GM12874 (cell line): Measurements from ENCODE around the gene SORCS2.

Experiments used
- TF ChIP-seq, protein P1 (sequence below): IDR thresholded peaks from 2 replicates; pipeline ENCODE4 v1.5.1; 2011; ENCODE audit warnings: low read depth, mild to moderate bottlenecking, control low read depth, low read length, moderate library complexity; ENCODE audit not compliant: insufficient read depth

The SORCS2 gene

DNA sequence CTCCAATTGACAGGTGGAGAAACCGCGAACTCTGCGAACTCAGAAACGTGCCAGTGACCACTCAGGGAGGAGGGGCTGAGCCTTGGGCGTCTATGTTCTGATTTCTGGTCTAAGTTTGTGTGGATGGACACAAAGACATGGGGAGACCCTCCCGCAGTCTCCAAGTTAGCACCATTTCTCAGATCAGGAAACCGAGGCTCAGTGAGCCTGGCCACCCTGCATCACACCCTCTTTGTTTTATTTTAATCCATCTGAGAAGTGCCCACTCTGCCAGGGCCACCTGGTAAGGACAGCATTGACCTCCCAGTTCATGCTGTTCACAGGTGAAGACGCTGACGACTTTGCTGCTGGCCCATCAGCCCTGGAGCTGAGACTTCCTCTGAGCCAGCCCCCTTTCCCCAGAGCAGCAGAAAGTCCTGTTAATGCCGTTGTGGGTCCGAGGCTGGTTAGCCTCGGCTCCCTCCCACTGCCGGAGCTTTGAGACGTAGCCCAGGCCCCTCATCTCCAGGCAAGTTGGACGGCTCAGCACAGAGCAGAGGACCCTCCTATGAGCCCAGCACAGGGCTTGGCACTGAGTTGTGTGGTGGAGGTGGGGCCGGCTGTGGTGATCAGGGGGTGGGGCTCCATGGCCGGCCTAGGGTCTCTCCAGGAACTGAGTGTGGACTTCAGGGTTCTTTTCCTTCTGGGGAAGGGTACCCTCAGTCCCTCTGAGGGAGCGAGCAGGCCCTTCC is 198.7 kb downstream of the SORCS2 start:
- TF ChIP-seq, protein P1, sequence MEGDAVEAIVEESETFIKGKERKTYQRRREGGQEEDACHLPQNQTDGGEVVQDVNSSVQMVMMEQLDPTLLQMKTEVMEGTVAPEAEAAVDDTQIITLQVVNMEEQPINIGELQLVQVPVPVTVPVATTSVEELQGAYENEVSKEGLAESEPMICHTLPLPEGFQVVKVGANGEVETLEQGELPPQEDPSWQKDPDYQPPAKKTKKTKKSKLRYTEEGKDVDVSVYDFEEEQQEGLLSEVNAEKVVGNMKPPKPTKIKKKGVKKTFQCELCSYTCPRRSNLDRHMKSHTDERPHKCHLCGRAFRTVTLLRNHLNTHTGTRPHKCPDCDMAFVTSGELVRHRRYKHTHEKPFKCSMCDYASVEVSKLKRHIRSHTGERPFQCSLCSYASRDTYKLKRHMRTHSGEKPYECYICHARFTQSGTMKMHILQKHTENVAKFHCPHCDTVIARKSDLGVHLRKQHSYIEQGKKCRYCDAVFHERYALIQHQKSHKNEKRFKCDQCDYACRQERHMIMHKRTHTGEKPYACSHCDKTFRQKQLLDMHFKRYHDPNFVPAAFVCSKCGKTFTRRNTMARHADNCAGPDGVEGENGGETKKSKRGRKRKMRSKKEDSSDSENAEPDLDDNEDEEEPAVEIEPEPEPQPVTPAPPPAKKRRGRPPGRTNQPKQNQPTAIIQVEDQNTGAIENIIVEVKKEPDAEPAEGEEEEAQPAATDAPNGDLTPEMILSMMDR = no peak

DNA sequence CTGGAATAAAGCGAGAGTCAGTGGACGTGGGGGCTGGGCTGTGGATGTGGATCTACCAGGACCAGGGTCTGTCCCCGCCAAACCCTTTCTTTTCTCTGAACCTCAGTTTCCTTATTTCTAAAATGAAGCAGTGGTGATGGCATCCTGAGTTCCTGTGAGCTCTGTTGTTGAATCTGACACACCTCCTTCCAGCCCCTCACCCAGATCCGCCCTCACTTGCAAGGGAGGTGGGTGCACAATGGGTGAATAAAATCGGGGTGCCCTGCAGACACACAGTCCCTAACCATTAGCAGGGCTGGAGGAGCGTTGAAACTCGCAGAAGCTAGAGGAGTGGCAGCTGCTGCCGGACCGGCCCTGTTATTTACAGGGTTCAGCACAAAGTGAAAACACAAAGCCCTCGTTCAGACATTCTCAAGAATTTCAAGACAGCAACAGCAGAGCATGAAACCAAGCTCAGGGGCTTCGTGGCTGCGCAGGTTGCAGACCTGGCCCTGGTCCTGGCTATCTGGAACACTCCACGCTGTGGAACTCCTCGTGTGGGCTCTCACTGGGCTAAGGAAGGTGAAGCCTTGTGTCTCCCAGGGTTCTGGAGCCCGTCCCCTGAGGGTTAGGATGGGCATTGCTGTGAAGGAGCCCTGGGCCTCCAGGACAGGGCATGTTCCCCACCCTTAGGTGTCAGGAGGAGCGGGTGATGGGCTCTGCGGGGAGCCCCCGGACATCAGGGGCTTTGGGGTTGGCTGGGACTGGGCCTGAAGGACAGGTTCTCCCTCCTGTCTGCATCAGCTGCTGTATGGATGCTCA is 199.5 kb downstream of the SORCS2 start:
- TF ChIP-seq, protein P1 = no peak

DNA sequence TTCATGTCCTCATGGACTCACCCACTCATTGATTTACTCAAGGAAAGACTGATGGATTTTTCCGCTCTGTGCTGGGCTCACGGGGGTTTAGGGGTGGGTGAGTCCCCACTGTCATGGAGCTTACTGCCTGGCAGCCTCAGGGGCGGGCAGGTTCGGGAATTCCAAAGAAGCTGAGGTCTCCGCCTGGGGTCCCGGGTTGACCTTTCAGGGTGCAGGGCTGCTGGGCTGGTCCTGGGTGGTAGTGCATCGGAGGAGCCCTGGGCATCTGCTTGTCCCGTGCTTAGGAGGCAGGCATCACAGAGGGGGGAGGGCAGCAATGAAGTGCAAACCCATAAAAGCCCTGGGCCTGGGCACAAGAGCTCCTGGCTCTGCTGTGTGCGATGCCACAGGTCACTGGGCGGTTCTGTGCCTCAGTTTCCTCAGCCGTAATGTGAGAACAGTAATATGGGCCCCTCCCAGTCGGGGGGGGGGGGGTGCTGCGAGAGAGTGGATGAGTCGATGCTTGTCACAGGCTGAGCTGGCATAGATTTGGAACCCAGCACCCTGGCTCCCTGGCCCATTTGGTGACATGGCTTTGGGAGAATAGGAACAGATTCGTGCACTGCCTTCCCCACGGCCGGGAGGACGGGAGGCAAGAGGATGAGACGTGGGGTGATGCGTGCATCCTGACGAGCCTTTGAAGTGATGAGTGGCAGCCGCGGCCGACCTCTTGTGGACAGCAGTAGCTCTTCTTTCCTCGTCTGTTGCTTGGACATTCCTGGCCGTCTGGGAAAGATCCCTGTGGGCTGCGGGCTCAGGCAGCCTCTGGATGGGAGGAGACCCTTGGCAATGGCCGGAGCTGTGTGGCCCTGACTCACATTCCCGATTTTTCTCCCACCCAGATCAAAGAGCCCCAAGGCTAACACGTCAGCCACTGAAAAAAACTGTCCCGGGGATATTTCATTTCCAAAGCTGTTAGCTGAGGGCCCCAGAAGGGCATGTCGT is 200.4 kb downstream of the SORCS2 start:
- TF ChIP-seq, protein P1 = no peak

DNA sequence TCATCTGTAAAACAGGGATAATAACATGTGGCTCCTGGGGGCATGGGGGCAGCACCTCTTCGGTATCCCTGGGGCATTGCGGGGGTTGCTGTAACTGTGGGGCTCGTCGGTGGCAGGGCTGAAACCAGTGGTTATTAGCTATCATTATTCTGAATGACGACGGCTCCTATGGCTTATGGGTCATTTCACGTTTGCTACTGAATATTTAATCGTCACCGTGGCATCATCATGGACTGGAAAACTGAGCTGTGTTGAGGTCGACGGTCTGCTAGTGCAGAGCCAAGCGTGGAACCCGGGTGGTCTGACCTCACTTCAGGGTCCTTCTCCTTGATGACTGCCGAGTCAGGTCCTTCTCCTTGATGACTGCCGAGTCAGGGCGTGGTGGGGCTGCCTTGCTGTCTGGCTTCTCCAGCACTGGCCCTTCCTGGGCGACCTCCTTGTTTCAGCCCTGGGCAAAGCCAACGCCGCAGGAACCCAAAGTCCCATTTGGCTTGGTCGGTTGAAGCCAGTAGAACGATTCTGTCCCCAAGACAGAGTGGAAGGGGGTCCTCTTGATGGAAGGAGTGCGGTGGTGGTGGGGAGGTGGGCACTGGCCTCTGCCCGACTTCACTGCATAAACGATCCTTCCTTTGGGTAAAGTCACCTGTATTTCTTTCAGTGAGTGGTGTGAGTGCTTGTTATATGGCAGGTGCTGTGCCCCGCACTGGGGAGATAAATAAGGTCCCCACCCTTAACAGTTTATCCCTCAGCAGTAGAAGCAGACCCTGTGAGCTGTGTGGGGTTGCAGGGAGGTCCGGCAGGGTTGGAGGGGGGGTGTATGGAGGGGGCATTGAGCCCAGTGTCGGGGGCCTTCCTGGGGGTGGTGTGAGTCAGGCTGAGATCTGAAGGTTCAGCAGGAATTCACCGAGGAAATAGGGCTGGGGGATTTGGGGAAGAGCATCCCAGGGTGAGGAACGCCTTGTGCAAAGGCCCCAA is 201.6 kb downstream of the SORCS2 start:
- TF ChIP-seq, protein P1 = no peak

DNA sequence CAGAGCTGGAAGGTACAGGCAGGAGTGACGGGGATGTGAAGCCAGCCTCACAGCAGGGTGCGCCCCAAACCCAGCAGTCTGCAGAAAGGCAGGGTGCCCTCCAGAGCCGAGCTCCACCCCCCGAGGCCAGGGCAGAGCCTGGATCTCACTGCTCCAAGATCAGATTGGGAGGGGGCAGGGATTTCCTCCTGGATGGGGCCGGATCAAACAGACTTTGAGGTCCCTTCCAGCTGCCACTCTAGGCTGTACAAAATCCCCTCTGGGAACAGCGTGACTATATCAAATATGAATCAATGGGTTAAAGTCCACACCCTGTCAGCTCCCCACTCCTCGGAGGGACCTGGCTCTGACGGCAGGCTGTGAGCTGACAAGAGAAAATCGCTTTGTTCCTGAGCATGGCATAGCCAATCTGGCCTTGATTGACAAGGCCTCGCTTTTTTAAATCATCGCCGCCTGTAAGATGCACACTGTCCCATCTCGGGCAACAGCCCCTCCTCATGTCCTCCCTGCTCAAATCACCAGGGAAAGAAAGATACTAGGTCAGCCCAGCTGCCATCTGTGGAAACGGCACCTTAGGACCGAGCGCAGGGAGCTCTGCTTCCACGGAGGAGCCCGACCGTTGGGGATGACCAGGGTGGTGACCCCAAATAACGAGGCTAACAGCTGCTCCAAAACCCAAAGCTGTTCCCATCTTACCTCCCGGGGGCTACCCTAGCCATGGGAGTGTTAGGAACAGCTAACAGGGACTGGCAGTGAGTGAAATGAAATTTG is 202.5 kb downstream of the SORCS2 start:
- TF ChIP-seq, protein P1 = no peak

DNA sequence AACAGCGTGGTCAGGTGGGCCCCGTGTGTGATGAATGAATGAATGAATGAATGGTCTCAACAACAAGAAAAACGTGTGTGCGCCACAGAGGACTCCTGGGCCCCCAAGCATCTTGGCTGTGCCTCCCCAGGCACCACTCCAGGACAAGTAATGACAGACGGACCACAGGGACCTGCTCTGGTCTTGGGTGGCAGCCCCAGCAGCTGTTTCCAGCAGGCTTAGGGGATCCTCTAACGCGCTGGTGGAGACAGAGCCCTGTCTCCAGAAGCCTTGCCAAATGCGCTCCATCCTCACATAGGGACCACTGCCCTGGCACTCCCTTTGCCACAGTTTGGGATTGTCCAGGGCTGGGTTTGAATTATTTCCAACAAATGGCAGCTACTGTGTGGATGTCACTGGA is 203.3 kb downstream of the SORCS2 start:
- TF ChIP-seq, protein P1 = no peak
